Stomach smooth muscle (tissue), 2 donors: ENCODE measurements around the gene E2F8.

Source experiments
- H3K27ac ChIP-seq: one replicate; pipeline ENCODE4 v1.7.0; 2013; ENCODE audit warnings: mild to moderate bottlenecking, low read length, inconsistent platforms
- H3K27me3 ChIP-seq, 2 donors: one replicate each; pipeline ENCODE4 v1.7.0; 2013; ENCODE audit warnings: low read length in 2 of 2; ENCODE audit not compliant: insufficient read depth in 2 of 2, control insufficient read depth in 1 of 2
- H3K36me3 ChIP-seq, 2 donors: one replicate each; pipeline ENCODE4 v1.7.0; 2013; ENCODE audit warnings: low read length in 2 of 2; ENCODE audit not compliant: control insufficient read depth in 2 of 2, insufficient read depth in 2 of 2
- H3K4me1 ChIP-seq: one replicate; pipeline ENCODE4 v1.7.0; 2013; ENCODE audit warnings: low read length; ENCODE audit not compliant: control insufficient read depth, insufficient read depth
- H3K4me3 ChIP-seq, 2 donors: one replicate each; pipeline ENCODE4 v1.7.0; 2013; ENCODE audit warnings: low read length in 2 of 2
- H3K9ac ChIP-seq, 2 donors: one replicate each; pipeline ENCODE4 v1.7.0; 2013; ENCODE audit warnings: low read length in 2 of 2, mild to moderate bottlenecking in 1 of 2
- H3K9me3 ChIP-seq, 2 donors: one replicate each; pipeline ENCODE4 v1.7.0; 2013; ENCODE audit warnings: low read length in 2 of 2; ENCODE audit not compliant: control insufficient read depth in 2 of 2
- donor health status: healthy.
- donor health status: Pancreatic carcinoma.

Gene E2F8

GRCh38 chr11:19225123-19225522 lies 15.6 kb downstream of the E2F8 start:
- no peak overlapping the region for H3K4me3 ChIP-seq
- no peaks in the 10 kb centered on the region for H3K27me3 ChIP-seq
- H3K4me1 ChIP-seq = no peaks in the 10 kb centered on the region
- no peak overlapping the region for H3K27ac ChIP-seq
- H3K9me3 ChIP-seq = no peaks in the 10 kb centered on the region
- no peak overlapping the region for H3K9ac ChIP-seq
- H3K36me3 ChIP-seq = no peaks in the 10 kb centered on the region

GRCh38 chr11:19220903-19221724 lies 19.6 kb downstream of the E2F8 start:
- H3K4me1 ChIP-seq = no peaks in the 10 kb centered on the region
- no peaks in the 10 kb centered on the region for H3K36me3 ChIP-seq
- no peak overlapping the region for H3K4me3 ChIP-seq
- H3K9me3 ChIP-seq = no peaks in the 10 kb centered on the region
- H3K9ac ChIP-seq = no peak overlapping the region
- H3K27ac ChIP-seq = no peak overlapping the region
- peaks cover 0 to 3% of the 10 kb centered on the region in 2 donors for H3K27me3 ChIP-seq

- Histone ChIP-seq H3K9me3 (no peaks in the 10 kb centered on the region), H3K4me1 (no peaks in the 10 kb centered on the region), H3K4me3 (no peak overlapping the region), H3K36me3 (no peaks in the 10 kb centered on the region), H3K27ac (no peak overlapping the region), H3K27me3 (peaks cover 0 to 3% of the 10 kb centered on the region in 2 donors), H3K9ac (no peak overlapping the region)
These were observed 21.8 kb downstream of the E2F8 start for GRCh38 chr11:19218786-19219460.

GRCh38 chr11:19218216-19218615 lies 22.5 kb downstream of the E2F8 start:
- Histone ChIP-seq H3K36me3 (no peaks in the 10 kb centered on the region), H3K4me1 (no peaks in the 10 kb centered on the region), H3K9ac (no peak overlapping the region), H3K9me3 (no peaks in the 10 kb centered on the region), H3K4me3 (no peak overlapping the region), H3K27me3 (peaks cover 0 to 3% of the 10 kb centered on the region in 2 donors), H3K27ac (no peak overlapping the region)

GRCh38 chr11:19216709-19217374 lies 23.9 kb downstream of the E2F8 start:
- Histone ChIP-seq H3K27ac (no peak overlapping the region), H3K4me3 (no peak overlapping the region), H3K9ac (no peak overlapping the region), H3K36me3 (no peaks in the 10 kb centered on the region), H3K9me3 (no peaks in the 10 kb centered on the region), H3K27me3 (peaks cover 0 to 3% of the 10 kb centered on the region in 2 donors), H3K4me1 (no peaks in the 10 kb centered on the region)

GRCh38 chr11:19216021-19216420 lies 24.7 kb downstream of the E2F8 start:
- no peak overlapping the region for H3K4me3 ChIP-seq
- no peak overlapping the region for H3K27ac ChIP-seq
- H3K9ac ChIP-seq = no peak overlapping the region
- H3K4me1 ChIP-seq = no peaks in the 10 kb centered on the region
- H3K36me3 ChIP-seq = no peaks in the 10 kb centered on the region
- peaks cover 0 to 3% of the 10 kb centered on the region in 2 donors for H3K27me3 ChIP-seq
- H3K9me3 ChIP-seq = no peaks in the 10 kb centered on the region

- H3K27me3 ChIP-seq = peaks cover 0 to 2% of the 10 kb centered on the region in 2 donors
- no peaks in the 10 kb centered on the region for H3K9me3 ChIP-seq
- H3K9ac ChIP-seq = no peak overlapping the region
- no peak overlapping the region for H3K27ac ChIP-seq
- no peaks in the 10 kb centered on the region for H3K4me1 ChIP-seq
- H3K36me3 ChIP-seq = no peaks in the 10 kb centered on the region
- no peak overlapping the region for H3K4me3 ChIP-seq
These were observed 31.0 kb downstream of the E2F8 start for GRCh38 chr11:19209617-19210370.

GRCh38 chr11:19208959-19209546 lies 31.7 kb downstream of the E2F8 start:
- no peaks in the 10 kb centered on the region for H3K4me1 ChIP-seq
- H3K36me3 ChIP-seq = no peaks in the 10 kb centered on the region
- H3K4me3 ChIP-seq = no peak overlapping the region
- no peak overlapping the region for H3K27ac ChIP-seq
- no peak overlapping the region for H3K9ac ChIP-seq
- H3K9me3 ChIP-seq = no peaks in the 10 kb centered on the region
- peaks cover 0 to 2% of the 10 kb centered on the region in 2 donors for H3K27me3 ChIP-seq

- Histone ChIP-seq H3K27me3 (peaks cover 0 to 2% of the 10 kb centered on the region in 2 donors), H3K4me3 (no peak overlapping the region), H3K27ac (no peak overlapping the region), H3K9me3 (no peaks in the 10 kb centered on the region), H3K4me1 (no peaks in the 10 kb centered on the region), H3K36me3 (no peaks in the 10 kb centered on the region), H3K9ac (no peak overlapping the region)
These were observed 32.6 kb downstream of the E2F8 start for GRCh38 chr11:19208181-19208580.

- Histone ChIP-seq H3K4me1 (no peaks in the 10 kb centered on the region), H3K27ac (no peak overlapping the region), H3K36me3 (no peaks in the 10 kb centered on the region), H3K9me3 (peaks cover 2 to 3% of the 10 kb centered on the region in 2 donors), H3K9ac (no peak overlapping the region), H3K27me3 (peaks cover 0 to 2% of the 10 kb centered on the region in 2 donors), H3K4me3 (no peak overlapping the region)
These were observed 35.9 kb downstream of the E2F8 start for GRCh38 chr11:19204836-19205235.
